ENCODE results near the gene SKIC8.

The SKIC8 gene

DNA sequence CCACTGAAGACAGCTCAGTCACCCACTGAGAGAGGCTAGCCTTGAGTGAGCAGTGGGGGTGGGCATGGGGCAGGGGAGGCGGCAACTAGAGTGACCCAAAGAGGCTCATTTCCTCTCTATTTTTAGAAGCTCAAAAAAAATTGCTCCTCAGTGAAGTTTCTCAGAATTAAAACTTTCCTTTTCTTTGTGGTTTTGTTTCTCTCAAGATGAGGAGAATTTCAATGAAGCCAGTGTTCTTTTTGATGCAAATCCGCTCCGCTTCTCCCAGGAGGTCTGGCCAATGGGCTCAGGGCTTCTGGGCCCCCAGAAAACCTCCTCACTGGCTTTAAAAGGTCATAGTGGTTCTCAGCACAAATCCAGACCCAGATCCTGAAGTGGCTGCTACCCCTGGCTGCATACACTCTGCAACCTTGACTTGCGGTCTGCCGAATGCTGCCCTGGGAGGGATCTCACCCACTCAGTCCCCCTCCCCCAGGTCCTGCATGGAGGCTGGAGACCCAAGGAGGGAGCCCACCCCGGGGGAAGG is 64.8 kb downstream of the SKIC8 start, which contains the start of gene ACSBG1:
TSS of gene ACSBG1 (minus strand) at position 51 of the 526 bp plus-strand sequence. CDS start 64 bp downstream, outside the sequence.
- peaks cover 2% of the 10 kb centered on the region for H3K9me3 ChIP-seq (ENCODE audit: low read length)
- H3K27me3 ChIP-seq (ENCODE audit: insufficient read depth, low read length) = no peaks in the 10 kb centered on the region
- H2AFZ ChIP-seq (ENCODE audit: low read depth, low read length) = peak within 1 kb of the TSS; percentile 26
- no peaks in the 10 kb centered on the region for H3K36me3 ChIP-seq (ENCODE audit: insufficient read depth, low read length)
- peaks cover 24% of the 10 kb centered on the region for H3K4me1 ChIP-seq (ENCODE audit: insufficient read depth, low read length)
- H3K4me3 ChIP-seq (ENCODE audit: low read length) = no peak within 1 kb of the TSS

DNA sequence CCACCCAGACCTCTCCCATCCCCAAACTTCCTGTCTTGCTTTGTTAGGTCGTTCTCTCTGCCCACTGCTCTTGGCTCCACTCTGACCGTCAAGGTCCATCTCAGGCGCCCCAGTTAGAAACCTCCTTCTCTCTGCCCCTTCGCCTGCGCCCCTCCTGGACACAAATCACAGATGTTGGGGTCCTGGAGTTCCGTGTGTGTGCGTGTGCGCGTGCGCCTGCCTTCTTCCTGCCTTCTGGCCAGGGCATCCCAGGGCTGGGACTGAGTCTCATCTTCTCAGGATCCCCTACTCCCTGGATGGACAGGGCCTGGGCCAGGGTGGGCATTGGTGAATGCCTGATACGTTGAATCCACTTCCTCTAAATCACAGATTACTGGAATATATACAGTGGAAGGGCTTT is 65.9 kb downstream of the SKIC8 start:
- no peaks in the 10 kb centered on the region for H3K36me3 ChIP-seq (ENCODE audit: insufficient read depth, low read length)
- H3K9me3 ChIP-seq (ENCODE audit: low read length) = peaks cover 2% of the 10 kb centered on the region
- H3K4me3 ChIP-seq (ENCODE audit: low read length) = no peak overlapping the region
- no peaks in the 10 kb centered on the region for H3K27me3 ChIP-seq (ENCODE audit: insufficient read depth, low read length)
- peaks cover 24% of the 10 kb centered on the region for H3K4me1 ChIP-seq (ENCODE audit: insufficient read depth, low read length)
- H2AFZ ChIP-seq (ENCODE audit: low read depth, low read length) = no peak overlapping the region
